GM12892 (cell line): ENCODE measurements around the gene LDLRAD4.
A peak's percentile ranks its signal among the peaks of the same experiment; 100 is the strongest.

Experiments
- DNase-seq: peaks from one replicate; pipeline ENCODE4 v3.0.0; 2011; ENCODE audit not compliant: insufficient read length
- FAIRE-seq: peaks from 2 replicates; lab custom pipeline; 2011; peaks lifted over from hg19 to GRCh38; lab: Jason Lieb, UNC
- POLR2A ChIP-seq: IDR thresholded peaks from 2 replicates; pipeline ENCODE4 v1.6.1; 2011; ENCODE audit warnings: low read depth, low read length, control low read depth
- POLR2AphosphoS5 ChIP-seq: IDR thresholded peaks from 2 replicates; pipeline ENCODE4 v1.6.1; 2011; ENCODE audit warnings: low read depth, low read length, control low read depth
- TAF1 ChIP-seq: IDR thresholded peaks from 2 replicates; pipeline ENCODE4 v1.6.1; 2011; ENCODE audit warnings: low read depth, mild to moderate bottlenecking, control low read depth, low read length, borderline replicate concordance

Gene LDLRAD4

DNA sequence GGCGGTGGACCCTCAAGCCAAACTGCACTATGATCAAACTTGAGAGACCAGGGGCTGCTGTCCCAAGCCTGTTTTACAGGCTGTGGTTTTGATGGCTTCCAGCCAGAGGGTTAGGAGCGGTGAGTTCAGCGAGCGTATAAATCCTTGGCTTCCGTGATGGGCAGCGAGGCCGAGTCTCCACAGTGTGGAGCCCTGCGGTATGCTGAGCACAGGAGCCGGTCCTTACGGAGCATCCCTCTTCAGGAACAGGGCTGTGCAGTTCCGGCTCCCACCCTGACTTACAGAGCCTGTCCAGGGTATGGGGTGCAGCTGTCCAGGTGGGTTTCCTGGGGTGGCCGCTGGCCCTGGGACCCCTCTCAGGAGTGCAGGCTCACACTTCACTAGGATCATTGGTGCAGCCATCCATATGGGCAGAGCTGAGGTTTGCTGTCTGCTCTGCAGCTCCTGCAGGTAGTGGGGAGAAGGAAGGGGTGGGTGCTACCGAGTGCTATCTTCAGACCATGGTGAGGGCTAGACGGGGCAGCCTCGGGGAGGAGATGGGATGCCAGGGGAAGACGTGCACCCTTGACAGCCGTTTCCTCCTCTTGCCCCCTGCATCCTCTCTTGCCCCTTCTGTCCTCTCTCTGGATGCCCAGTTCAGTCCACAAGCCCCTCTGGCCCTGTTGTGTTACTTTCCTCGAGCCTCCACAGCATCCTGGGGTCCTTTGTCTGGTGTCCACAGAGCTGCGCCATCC is 403.5 kb downstream of the LDLRAD4 start:
- DNase-seq (no peak), FAIRE-seq (no peak)
- no peak for TF ChIP-seq POLR2A
- no peak for TF ChIP-seq TAF1
- TF ChIP-seq POLR2AphosphoS5 = no peak

DNA sequence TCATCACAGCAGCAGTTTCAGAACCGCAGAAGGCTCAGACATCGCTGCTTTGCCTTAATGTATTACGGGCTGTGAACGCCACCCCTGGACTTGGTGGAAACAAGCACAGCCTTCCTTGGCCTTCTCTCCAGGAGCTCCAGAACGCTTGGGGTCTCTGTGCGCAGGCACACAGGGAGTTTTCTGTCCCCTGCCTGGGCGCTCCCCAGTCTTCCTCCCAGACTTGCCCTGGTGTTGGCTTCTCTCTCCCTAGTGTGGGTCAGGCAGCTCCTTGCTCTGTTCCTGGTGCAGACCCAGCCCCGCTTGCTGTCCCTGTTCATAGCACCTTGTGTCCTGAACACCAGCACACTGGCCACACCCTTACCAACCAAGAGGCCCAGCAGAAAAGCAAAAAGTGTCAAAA is 404.2 kb downstream of the LDLRAD4 start:
- TF ChIP-seq POLR2AphosphoS5 = no peak
- TF ChIP-seq POLR2A = no peak
- TF ChIP-seq TAF1 = no peak
- no peak for DNase-seq
- no peak for FAIRE-seq

DNA sequence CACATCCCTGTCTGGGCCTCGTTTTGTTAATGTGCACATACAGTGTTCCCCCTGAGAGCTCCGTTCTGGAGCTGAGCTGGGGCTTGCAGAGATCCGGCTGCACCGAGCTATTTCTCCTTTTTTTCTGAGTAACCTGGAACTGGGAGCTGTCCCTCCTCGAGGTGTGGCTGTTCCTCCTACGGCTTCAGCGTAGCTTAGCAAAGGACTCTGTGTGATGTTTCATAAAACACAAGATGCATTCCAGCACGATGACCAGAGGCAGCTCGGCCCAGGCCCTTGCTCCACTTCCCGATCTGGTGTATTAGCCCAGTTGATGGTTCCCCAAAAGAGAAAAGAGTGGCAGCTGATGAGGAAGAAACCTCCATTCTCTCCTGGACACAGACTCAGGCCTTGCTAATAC is 404.8 kb downstream of the LDLRAD4 start:
- DNase-seq (no peak), FAIRE-seq (no peak)

DNA sequence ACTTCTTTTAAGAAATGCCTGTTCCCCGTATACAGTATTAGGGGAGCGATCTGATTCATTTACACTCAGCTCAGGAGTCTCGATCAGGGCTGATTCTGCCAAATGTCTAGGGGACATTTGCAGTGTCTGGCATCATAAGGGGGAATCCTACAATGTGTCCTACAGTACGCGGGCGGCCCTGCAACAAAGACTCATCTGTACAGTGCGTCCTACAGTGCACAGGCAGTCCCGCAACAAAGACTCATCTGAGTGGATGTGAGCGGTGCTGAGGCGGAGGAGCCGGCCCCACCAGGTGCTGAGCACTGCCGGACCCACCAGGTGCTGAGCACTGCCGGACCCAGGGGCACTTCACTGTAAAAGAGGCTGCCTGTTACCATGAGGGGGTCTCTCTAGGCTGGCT is 405.3 kb downstream of the LDLRAD4 start:
- DNase-seq = no peak
- TF ChIP-seq POLR2A (no peak), POLR2AphosphoS5 (no peak), TAF1 (no peak)
- no peak for FAIRE-seq

More for the DNA sequence above, 404.8 kb downstream of the LDLRAD4 start:
- no peak for TF ChIP-seq POLR2AphosphoS5
- TF ChIP-seq TAF1 = no peak
- no peak for TF ChIP-seq POLR2A

DNA sequence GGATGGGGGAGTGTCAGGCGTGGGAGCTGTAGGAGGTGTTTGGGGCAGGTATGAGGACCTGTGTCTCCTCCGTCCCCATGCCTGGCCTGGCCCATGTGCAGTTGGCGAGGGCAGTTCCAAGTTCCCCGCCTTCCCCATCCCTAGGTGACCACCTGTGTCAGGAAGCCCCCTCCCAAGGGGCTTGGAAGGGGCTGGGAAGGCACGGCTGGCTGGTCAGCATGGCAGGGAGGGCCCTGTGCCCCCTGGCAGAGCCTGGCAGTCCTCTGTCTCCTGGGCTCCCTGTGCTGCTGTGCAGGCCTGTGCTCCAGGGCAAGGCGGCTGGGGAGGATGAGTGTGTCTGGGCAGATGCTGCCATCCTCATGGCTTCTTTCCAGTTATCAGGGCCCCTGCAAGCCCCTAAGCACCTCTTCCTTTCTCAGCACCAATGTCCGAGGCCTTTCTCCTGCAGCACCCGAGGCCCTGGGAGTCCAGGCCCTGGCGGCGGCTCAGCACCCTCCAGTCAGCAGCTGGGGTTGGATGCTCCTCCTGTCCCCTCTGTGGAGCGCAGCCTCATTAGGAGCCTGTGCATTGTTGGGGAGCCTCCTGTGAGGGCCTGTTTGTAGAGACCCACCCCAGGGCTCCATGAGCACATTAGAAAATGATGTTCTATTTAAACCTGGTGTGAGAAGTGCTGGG is 406.1 kb downstream of the LDLRAD4 start:
- FAIRE-seq = no peak
- TF ChIP-seq POLR2A (no peak), TAF1 (no peak), POLR2AphosphoS5 (no peak)
- no peak for DNase-seq

DNA sequence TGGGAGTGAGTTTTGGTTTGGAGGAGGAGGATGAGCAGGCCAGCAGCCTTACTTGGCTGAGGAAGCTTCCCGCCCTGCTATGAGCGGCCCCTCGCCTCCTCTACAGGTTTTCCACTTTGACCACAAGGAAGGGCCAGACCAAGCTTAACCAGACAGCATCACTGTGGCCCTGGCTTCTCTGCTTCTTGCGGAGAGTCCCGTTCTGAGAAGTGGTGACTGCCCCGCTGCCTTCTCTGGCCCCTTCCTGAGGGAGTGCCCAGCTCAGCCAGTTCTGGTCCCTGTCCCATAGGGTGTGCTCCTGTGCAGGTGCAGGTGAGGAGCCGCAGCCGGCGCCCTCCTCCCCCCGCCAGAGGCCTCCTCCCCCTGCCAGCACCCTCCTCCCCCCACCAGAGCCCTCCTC is 406.8 kb downstream of the LDLRAD4 start:
- DNase-seq = no peak
- no peak for FAIRE-seq
- no peak for TF ChIP-seq POLR2AphosphoS5
- no peak for TF ChIP-seq POLR2A
- no peak for TF ChIP-seq TAF1

DNA sequence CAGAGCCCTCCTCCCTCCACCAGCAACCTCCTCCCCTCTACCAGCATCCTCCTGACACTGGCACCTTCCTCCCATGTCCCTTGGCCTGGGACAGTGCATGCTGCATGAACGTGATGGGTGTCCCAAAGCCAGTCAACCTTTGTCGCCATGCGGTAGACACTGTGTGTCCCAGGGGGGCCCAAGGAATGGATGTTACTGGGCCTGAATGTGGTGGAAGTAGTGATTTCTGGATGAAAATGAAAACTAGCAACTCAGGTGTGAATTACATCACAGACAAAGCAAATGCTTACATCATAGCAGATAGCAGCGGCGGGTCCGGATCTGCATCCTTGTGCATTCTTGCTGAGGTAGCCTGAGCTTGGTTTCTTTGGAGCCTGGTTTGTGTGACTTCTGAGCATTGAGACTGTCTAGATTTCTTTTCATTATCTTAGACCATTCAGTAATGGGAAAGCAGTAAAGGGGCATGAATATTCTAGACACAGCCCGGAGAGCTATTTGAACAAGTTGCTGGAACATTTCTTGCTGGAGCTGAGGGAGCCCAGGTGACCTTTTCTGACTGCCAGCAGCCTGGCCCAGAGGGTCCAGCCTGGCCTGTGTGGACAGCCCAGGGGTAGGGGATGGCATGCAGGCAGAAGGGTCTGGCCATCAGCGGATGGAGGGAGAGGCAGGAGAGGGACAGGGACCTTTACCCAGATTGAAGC is 407.4 kb downstream of the LDLRAD4 start:
- DNase-seq = no peak
- TF ChIP-seq POLR2A (no peak), POLR2AphosphoS5 (no peak), TAF1 (no peak)
- FAIRE-seq = no peak

DNA sequence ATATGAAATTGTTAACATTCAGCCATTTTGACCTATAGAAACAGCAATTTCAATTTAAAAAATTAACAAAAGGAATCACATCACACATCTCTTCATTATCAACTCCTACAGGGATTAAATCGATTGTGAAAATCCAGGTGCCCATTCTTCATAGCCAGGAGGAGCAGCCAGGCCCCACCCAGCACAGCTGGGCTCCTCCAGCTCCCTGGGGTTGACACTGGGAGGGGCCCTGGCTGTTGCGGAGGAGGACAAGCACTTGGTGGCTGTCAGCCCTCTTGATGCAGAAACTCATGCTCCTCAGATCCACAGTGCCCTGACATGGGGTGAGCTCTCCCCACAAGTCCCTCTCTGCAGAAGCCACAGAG is 408.0 kb downstream of the LDLRAD4 start:
- FAIRE-seq = no peak
- TF ChIP-seq POLR2A (no peak), TAF1 (no peak), POLR2AphosphoS5 (no peak)
- DNase-seq = no peak

DNA sequence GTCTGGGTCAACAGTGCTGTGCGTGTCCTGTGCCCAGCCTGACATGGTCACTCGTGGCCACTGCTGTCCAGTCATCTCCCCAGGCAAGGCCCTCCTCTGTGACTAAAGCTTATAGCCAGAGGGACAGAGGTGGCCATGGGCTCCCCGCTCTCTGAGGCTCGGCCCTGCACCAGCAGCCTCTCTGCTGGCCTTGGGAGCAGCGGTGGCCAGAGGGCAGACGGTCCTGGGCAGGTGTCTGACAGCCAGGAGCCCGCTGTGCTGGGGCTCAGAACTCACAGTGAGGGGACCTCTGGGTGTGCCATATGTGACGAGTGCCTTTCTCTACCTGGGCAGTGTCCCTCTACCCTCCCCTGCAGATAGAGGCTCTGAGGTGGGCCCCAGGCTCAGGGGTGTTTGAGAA is 409.1 kb downstream of the LDLRAD4 start:
- DNase-seq (no peak), FAIRE-seq (no peak)
- TF ChIP-seq POLR2A = no peak
- no peak for TF ChIP-seq TAF1
- TF ChIP-seq POLR2AphosphoS5 = no peak

DNA sequence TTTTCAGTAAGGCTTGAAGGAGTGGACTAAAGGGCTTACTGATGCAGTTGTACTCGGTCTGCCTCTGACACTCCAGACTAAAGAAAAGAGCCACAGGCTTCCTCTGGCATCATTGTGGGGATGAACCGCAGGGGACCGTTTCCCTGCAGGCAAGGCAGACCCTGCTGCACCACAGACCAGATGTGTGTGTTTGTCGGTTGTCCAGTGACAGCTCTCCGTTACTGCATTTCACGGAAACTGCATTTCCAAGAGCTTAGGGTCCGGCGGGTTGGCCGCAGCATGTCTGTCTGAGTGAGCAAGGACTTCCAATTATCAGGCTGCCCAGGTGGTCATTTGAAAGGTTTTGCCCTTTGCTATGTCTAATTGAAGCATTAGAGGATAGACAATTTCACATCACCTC is 409.7 kb downstream of the LDLRAD4 start:
- DNase-seq (no peak), FAIRE-seq (no peak)
- TF ChIP-seq POLR2A (no peak), TAF1 (no peak), POLR2AphosphoS5 (no peak)

DNA sequence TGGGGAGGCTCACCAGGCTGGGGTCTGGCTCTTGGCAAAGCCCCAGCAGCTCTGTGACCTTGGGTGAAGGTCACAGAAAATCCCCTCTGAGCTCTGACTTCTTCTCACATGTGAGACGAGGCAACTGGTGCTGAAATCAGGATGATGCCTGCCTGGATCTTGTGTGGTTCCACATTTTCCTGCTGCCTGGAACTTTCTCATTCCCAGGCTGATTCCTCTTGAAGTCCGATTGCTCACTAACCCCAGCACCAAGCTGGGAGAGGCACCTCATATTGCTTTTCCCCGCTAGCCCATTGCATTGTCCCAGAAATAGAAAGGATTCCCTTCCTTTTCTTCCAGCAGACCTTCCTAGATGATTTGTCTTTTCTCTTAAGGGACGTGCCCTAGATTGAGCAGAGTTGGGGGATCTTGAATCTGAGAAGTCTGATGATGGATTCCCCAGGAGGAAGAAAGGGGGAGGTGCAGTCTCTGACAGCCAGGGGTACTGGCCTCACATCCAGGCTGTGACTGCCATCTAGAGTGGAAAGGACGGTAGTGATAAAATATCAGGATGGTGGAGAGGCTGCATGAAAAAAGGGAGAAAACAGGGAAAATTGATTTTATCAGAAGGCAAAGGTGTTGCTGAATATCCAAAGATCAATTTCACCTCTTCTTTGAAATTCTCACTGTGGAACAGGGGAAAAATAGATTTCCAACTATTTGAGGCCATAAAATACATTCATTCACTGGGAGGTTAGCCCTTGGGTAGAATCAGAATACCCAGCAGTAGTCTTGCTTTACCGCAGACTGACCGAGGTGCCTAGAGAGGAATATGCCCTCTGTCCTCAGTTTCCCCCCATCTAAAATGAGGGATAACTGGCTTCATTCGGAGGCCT is 411.5 kb downstream of the LDLRAD4 start:
- peak; percentile 69 for DNase-seq
- TF ChIP-seq POLR2AphosphoS5 (no peak), TAF1 (no peak)
- FAIRE-seq = peak; percentile 96
